Memory B cell (primary cell): Measurements from ENCODE around the gene SEC16A.
"Not testable (repeated sequence)": the region's sequence is repeated elsewhere in the genome, so short reads cannot be mapped to it uniquely, and the experiment has no call there.

ENCODE experiments used
- ATAC-seq: fragments of 150-1000 bp; cut with Tn5 transposase; 2 replicates; pipeline ENCODE4 v1.10.0; 2021; ENCODE audit warnings: low read depth, mild to moderate bottlenecking, moderate library complexity
- DNase-seq, 2 donors: peaks; one replicate each; pipeline ENCODE4 v3.0.0; 2022; ENCODE audit warnings: low spot score in 2 of 2
- H3K27ac Mint-ChIP-seq: one replicate; pipeline ENCODE4 v1.8.0; 2022; ENCODE audit warnings: mild to moderate bottlenecking, moderate library complexity, mixed read lengths
- H3K27me3 Mint-ChIP-seq: one replicate; pipeline ENCODE4 v1.8.0; 2022; ENCODE audit warnings: mixed read lengths
- H3K36me3 Mint-ChIP-seq: one replicate; pipeline ENCODE4 v1.8.0; 2022; ENCODE audit warnings: mild to moderate bottlenecking, mixed read lengths
- H3K4me1 Mint-ChIP-seq: one replicate; pipeline ENCODE4 v1.8.0; 2022; ENCODE audit warnings: mixed read lengths
- H3K4me3 Mint-ChIP-seq: one replicate; pipeline ENCODE4 v1.8.0; 2022; ENCODE audit warnings: mild to moderate bottlenecking, moderate library complexity, mixed read lengths
- H3K9me3 Mint-ChIP-seq: one replicate; pipeline ENCODE4 v1.8.0; 2022; ENCODE audit warnings: mixed read lengths

Gene SEC16A

DNA sequence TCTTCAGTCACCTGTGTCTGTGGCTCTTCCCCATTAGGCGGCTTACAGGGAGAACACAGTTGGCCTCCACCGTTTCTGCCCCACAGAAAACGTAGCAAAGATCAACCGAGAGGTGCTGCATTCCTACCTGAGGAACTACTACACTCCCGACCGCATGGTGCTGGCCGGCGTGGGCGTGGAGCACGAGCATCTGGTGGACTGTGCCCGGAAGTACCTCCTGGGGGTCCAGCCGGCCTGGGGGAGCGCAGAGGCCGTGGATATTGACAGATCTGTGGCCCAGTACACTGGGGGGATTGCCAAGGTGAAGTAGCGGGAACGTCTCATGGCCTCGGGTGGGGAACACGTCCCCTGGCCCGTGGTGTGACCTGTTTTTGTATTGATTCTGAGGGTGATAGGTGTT lies 65.9 kb downstream of the SEC16A start:
- DNase-seq (no peak), ATAC-seq (no peak)
- no peaks in the 10 kb centered on the region for H3K9me3 Mint-ChIP-seq
- no peaks in the 10 kb centered on the region for H3K27me3 Mint-ChIP-seq
- no peaks in the 10 kb centered on the region for H3K4me1 Mint-ChIP-seq
- peaks cover 31% of the 10 kb centered on the region for H3K36me3 Mint-ChIP-seq
- H3K27ac Mint-ChIP-seq, result no peak overlapping the region
- H3K4me3 Mint-ChIP-seq, result no peak overlapping the region

DNA sequence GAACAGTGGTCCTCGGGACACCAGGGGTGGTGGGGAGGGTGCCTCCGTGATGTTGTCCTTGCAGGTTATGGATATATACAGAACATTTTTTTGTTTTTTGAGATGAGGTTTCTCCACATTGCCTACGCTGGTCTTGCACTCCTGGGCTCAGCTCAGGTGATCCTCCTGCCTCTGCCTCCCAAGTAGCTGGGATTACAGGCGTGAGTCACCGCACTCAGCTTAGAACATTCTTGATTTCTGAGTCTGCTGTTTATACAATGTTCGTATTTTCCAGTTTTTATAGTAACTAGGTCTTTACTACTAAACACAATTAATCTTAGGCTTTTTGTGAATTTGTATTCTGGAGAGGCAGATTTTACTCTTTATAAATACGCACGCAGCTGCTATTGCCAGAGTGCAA lies 66.4 kb downstream of the SEC16A start:
- ATAC-seq, result no peak
- Mint-ChIP-seq H3K4me3 (no peak overlapping the region), H3K27ac (no peak overlapping the region), H3K36me3 (peaks cover 31% of the 10 kb centered on the region), H3K27me3 (no peaks in the 10 kb centered on the region), H3K4me1 (peaks cover 2% of the 10 kb centered on the region), H3K9me3 (no peaks in the 10 kb centered on the region)
- no peak for DNase-seq

DNA sequence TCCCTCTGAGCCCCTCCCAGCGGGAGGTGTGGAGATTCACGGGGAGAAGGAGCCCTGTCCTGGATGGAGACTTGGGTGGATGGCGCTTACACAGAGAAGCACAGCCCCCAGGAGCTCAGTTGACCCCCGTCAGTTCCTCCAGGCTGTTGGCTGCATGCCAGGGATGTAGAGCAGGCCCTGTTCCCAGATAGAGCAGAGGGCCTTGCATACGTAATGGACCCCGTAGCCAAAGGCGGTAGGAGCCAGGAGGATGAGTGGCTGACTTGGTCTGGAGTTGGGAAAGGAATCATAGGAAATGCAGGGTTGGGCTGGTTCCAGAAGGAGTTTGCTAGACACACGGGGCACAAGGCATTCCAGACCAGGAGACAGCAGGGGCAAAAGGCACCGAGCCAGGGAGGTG lies 69.9 kb downstream of the SEC16A start:
- Mint-ChIP-seq H3K36me3 (peaks cover 32% of the 10 kb centered on the region), H3K4me3 (no peak overlapping the region), H3K27ac (no peak overlapping the region), H3K27me3 (no peaks in the 10 kb centered on the region), H3K9me3 (peaks cover 5% of the 10 kb centered on the region), H3K4me1 (peaks cover 21% of the 10 kb centered on the region)
- no peak for ATAC-seq
- DNase-seq, result no peak

DNA sequence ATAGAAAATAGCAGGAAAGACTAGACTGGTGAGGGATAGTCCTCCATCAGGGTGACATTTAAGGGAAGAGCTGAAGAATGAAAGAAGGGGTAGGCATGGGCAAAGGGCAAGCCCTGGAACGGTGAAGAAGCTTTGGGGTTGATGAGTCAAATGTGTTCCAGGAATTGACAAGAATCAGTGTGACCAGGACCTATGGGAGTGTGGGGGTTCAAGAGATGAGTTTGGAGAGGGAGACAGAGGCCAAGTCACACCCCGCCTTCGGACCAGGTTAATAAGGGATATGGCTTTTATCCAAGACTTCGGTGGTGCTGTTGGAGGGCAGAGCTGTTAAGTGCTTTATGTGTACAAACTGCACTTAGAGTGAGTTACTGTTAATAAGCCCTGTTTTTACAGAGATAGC lies 71.5 kb downstream of the SEC16A start:
- DNase-seq (no peak), ATAC-seq (no peak)
- Mint-ChIP-seq H3K4me3 (peak overlapping the region; percentile 82), H3K4me1 (peaks cover 25% of the 10 kb centered on the region), H3K9me3 (peaks cover 5% of the 10 kb centered on the region), H3K27me3 (no peaks in the 10 kb centered on the region), H3K36me3 (peaks cover 31% of the 10 kb centered on the region), H3K27ac (peak overlapping the region; percentile 94)

DNA sequence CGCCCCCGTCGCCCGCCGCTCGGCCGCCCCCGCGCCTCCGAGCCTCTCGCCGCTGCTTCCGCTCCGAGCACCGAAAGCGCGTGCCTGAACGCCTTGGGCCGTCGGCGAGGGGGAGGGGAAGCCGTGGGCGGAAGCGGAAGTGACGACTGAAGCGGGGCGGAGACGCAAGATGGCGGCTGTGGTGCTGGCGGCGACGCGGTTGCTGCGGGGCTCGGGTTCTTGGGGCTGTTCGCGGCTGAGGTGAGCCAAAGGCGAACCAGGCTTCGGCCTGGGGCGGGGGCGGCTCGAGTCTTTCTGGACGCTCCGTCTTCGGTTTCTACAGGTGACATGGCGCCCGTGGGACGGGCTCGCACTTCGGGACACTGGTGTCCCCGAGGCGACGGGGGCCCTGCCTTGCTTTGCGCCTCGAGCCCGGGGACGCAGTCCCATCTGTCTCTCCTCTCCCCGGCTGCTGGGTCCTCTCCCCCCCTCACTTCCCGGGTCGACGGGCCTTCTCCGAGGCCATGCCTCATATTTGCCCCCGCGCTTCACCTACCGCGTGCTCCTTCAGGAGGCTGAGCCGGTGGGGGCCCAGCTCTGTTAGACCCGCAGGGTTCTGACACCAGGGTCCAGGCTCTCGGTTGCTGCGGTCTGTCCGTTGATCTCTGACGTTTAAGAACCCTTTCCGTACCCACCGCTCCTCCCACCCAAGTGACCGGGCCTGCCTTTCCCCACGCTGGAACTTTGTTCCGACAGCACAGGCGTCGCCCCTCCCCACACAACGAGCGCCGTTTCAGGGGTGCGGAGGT lies 72.1 kb downstream of the SEC16A start, which contains the start of the genes ENTR1 and PMPCA:
TSS of gene ENTR1 (minus strand) at position 115 of the 788 bp plus-strand sequence. CDS start 217 bp downstream, outside the sequence.
TSS of gene PMPCA (plus strand) at position 159 of the 788 bp plus-strand sequence. CDS start at position 170, 11 bp downstream.
- H3K9me3 Mint-ChIP-seq, result peaks cover 5% of the 10 kb centered on the region
- peak within 1 kb of the TSS; percentile 88 for H3K4me3 Mint-ChIP-seq
- DNase-seq (peak; percentile 95 to 97), ATAC-seq (peak; percentile 83)
- peaks cover 28% of the 10 kb centered on the region for H3K36me3 Mint-ChIP-seq
- no peaks in the 10 kb centered on the region for H3K27me3 Mint-ChIP-seq
- H3K27ac Mint-ChIP-seq, result peak within 1 kb of the TSS; percentile 94
- H3K4me1 Mint-ChIP-seq, result peaks cover 25% of the 10 kb centered on the region

DNA sequence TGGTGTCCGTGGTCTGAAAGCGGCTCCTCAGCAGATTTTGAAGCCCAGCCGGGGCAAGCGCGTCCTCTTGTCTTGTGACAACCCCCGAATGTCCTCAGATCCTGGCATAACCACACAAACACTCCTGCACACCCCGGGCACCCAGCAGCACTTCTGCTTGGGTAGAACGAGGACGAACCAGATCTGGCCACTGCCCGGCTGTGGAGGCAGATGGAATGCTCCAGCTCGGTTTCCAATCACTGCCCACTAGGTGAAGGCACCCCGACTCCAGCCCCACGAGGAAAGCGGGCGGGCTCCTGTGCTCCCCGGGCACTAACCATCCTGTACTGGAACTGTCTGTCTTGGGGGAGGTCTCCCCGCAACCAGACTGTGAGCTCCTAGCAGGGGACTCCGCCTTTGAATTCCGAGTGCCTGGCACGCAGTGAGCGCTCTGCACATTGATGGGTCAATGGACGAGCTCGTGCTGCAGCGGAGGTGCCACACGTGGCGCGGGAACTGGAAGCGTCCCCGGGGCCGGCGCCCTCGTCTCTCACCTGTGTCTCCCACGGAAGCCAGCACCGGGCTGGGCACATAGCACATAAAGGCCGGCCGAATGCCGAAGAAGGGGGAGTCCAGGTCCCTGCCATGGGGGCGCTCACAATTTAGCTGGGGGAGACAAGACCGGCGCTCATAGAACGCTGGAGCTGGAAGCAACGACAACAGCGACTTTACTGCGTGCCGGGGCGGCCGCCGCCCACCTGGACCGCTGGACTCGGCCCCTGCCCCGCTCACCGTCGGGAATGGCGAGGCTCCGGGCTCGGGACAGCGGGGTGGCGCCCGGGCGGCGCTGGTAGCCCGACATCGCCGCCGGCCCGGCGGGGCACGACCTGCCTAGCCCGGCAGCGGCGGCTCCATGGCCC lies 73.0 kb downstream of the SEC16A start:
- no peaks in the 10 kb centered on the region for H3K27me3 Mint-ChIP-seq
- H3K9me3 Mint-ChIP-seq, result peaks cover 5% of the 10 kb centered on the region
- peak overlapping the region; percentile 94 for H3K27ac Mint-ChIP-seq
- ATAC-seq, result peak; percentile 39
- peak overlapping the region; percentile 88 for H3K4me3 Mint-ChIP-seq
- DNase-seq, result peak in 1 of 2 donors; percentile 45
- H3K4me1 Mint-ChIP-seq, result peaks cover 29% of the 10 kb centered on the region
- H3K36me3 Mint-ChIP-seq, result peaks cover 26% of the 10 kb centered on the region

DNA sequence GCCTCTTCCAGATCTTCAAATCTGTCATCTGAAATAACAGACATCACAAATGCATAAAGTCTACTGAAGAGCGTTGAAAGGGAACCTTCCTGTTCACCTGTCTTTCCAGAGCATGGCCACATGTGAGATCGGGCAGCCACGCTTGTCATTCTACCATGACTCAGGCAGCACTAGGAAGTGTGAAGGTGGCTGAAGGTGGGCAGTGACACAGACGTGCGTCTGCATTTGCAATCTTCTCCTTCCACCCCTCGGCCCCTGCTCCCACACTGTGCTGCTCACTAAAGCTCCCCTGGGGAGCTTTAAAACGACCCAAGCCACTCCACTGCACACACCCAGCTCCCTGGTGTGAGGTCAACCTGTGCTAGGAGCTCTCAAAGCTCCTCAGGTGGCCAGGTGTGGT lies 74.9 kb downstream of the SEC16A start:
- peaks cover 12% of the 10 kb centered on the region for H3K36me3 Mint-ChIP-seq
- peak overlapping the region; percentile 68 for H3K27ac Mint-ChIP-seq
- no peak for DNase-seq
- peaks cover 42% of the 10 kb centered on the region for H3K4me1 Mint-ChIP-seq
- peaks cover 5% of the 10 kb centered on the region for H3K9me3 Mint-ChIP-seq
- no peaks in the 10 kb centered on the region for H3K27me3 Mint-ChIP-seq
- no peak for ATAC-seq
- no peak overlapping the region for H3K4me3 Mint-ChIP-seq

DNA sequence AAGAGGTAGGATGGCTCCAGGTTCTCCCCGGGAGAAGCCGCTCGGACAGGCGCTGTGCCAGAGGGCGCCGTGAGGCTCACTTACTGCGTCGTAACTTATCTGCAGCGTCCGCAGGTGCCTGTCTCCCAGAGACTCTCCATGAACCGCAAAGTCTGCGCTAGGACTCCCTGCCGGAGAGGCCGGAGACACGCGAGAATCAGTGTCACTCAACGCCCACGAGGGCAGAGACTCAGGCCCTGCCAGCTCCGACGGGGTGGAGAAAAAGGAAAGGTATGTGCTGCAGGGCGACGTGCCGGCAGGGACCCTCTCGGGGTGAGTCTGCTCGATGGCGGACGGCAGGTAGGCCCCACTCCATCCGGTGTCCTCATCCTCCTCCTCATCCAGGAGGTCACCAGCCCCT lies 75.8 kb downstream of the SEC16A start:
- not testable (repeated sequence) for H3K27ac Mint-ChIP-seq, DNase-seq, H3K27me3 Mint-ChIP-seq, H3K9me3 Mint-ChIP-seq, H3K4me3 Mint-ChIP-seq, ATAC-seq
- Mint-ChIP-seq H3K4me1 (peaks cover 42% of the 10 kb centered on the region), H3K36me3 (peaks cover 12% of the 10 kb centered on the region)

DNA sequence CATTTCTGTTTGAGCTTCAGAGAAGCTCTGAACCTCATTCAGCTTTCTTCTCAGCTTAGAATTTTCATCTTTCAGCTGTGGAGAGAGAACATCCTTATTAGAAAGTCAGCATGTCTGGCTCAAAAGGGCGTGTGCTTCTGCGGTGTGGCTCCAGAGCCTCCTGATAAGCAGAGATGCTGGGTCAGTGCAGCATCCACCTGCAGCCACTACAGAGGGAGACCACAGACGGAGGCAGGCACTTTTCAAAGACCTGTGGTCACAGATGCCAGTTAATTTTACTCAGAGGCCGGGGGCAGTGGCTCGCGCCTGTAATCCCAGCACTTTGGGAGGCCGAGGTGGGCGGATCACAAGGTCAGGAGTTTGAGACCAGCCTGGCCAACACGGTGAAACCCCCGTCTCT lies 76.9 kb downstream of the SEC16A start:
- DNase-seq, H3K27ac Mint-ChIP-seq, H3K9me3 Mint-ChIP-seq, H3K27me3 Mint-ChIP-seq, H3K4me3 Mint-ChIP-seq, ATAC-seq: not testable (repeated sequence)
- Mint-ChIP-seq H3K4me1 (peaks cover 39% of the 10 kb centered on the region), H3K36me3 (peaks cover 12% of the 10 kb centered on the region)

DNA sequence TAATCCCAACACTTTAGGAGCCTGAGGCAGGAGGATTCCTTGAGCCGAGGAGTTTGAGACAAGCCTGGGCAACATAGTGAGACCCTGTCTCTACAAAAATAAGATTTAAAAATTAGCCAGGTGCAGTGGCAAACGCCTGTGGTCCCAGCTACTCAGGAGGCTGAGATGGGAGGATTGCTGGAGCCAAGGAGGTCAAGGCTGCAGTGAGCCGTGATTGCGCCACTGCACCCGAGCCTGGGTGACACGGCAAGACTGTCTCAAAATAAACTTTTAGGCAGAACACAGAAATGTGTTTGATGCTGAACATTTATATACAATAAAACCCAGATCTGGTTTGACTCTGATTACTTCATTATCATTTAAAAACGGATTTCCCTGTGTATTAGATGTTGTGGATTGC lies 77.4 kb downstream of the SEC16A start:
- H3K4me3 Mint-ChIP-seq, result no peak overlapping the region
- no peaks in the 10 kb centered on the region for H3K27me3 Mint-ChIP-seq
- DNase-seq (no peak), ATAC-seq (no peak)
- H3K36me3 Mint-ChIP-seq, result peaks cover 12% of the 10 kb centered on the region
- peaks cover 5% of the 10 kb centered on the region for H3K9me3 Mint-ChIP-seq
- H3K27ac Mint-ChIP-seq, result peak overlapping the region; percentile 95
- peaks cover 39% of the 10 kb centered on the region for H3K4me1 Mint-ChIP-seq

DNA sequence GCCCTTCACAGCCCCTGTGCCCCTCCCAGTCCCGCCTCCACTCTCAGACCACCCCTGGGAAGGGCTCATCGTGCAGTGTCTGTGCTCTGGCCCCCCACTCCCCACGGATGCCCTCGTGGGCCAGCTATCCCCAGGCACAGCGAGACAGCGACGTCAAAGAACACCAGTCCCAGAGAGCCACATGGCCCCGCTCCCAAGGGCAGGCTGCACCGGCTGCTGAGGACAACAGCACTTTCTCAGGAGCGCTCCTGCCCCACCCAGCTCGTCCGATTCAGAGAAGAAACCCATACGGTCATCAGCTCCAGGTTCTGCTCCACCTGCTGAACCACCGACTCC lies 78.1 kb downstream of the SEC16A start:
- no peak for ATAC-seq
- DNase-seq, result no peak
- Mint-ChIP-seq H3K4me3 (peak overlapping the region; percentile 72), H3K4me1 (peaks cover 36% of the 10 kb centered on the region), H3K27me3 (no peaks in the 10 kb centered on the region), H3K9me3 (peaks cover 5% of the 10 kb centered on the region), H3K27ac (peak overlapping the region; percentile 95), H3K36me3 (peaks cover 12% of the 10 kb centered on the region)

DNA sequence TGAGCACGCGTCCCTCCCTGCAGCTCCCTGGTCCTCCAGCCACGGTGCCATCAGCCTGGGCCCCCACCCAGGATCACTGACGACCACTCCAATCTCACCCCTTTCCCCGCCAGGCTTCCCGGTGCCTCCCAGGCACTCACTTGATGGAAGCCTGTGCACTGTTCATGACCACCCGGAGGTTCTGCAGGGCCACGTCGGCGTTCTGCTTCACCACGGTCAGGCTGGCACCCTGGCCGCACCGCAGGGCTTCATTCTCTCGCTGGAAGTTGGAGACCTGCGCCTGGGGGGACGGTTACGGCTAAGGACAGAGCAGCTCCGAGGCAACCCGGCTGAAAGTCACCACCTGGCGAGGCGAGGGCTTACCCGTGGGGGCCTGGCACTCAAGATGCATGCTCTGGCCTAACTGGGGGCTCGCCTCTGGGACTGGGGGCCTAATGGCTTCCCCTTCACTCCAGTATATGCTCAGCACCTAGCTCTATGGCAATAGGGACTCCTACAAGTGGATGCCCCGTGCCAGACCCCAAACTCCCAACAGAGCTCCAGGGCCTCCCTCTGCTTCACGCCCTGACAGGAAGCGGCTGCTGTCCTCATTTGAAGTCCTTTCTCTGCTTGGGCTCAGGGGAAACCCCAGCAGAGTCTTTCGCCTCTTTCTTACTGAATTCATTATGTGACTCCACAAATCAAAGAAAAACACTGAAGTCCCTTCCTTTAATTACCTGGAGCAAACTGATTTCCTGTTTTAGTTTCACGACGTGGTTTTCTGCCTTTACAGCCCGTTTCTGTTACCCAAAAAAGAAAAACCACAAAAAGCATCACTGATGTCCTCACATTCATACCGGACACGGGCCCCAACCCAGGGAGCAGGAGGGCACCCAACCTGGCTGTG lies 78.7 kb downstream of the SEC16A start:
- Mint-ChIP-seq H3K27ac (peak overlapping the region; percentile 95), H3K36me3 (peaks cover 12% of the 10 kb centered on the region), H3K4me3 (peak overlapping the region; percentile 72), H3K9me3 (peaks cover 5% of the 10 kb centered on the region), H3K4me1 (peaks cover 36% of the 10 kb centered on the region), H3K27me3 (no peaks in the 10 kb centered on the region)
- peak in 1 of 2 donors; percentile 26 for DNase-seq
- no peak for ATAC-seq

DNA sequence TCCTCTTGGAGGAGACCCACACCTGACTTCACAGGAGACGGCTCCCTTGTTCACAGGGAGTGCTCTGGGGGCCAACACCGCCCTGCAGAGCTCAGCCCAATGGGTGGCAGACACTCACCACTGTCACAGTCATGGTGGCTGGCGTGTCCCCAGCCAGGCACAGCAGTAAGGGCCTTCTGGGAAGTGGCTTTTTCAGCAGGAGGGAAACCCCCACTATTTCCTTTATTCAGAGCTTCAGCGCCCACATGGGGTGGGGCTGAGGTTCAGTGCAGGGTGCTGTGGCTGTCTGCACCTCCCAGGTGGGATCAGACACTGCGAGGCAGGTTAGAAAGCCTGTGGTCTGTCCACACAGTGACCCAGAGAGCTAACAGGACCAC lies 79.3 kb downstream of the SEC16A start:
- peak; percentile 47 to 70 for DNase-seq
- Mint-ChIP-seq H3K27me3 (no peaks in the 10 kb centered on the region), H3K4me3 (peak overlapping the region; percentile 72), H3K36me3 (peaks cover 7% of the 10 kb centered on the region), H3K9me3 (peaks cover under 1% of the 10 kb centered on the region), H3K4me1 (peaks cover 37% of the 10 kb centered on the region), H3K27ac (peak overlapping the region; percentile 95)
- ATAC-seq, result peak; percentile 86
